Non-pigmented ciliary epithelial cell (primary cell): ENCODE data around the gene NR3C2.

Experiments used
- DNase-seq: peaks from one replicate; pipeline ENCODE4 v3.0.0-alpha.2; 2010; ENCODE audit warnings: low read depth

NR3C2 gene

GRCh38 chr4:148434075-148434773 lies 8.0 kb downstream of the NR3C2 start:
- DNase-seq, result no peak

DNA sequence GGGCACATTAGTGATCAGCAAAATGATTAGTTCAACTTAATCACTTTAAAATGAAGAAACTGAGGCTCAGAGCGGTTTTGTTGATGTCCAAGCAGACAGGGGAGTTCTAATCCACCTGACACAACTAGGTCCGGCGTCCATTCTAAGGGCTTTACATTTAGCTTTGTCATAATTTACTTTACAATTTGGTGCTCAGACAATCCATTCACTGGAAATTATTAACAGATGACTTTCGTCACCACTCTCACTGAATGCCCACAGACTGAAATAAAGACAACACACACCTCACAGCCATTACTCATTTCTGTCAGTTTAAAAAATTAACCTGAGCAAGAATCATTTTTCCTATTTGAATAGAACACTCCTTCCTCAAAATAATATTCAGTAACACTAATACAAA lies 10.8 kb downstream of the NR3C2 start:
- no peak for DNase-seq

- no peak for DNase-seq
These were observed 11.4 kb downstream of the NR3C2 start for GRCh38 chr4:148430854-148431253.

- DNase-seq, result no peak
These were observed 13.0 kb downstream of the NR3C2 start for GRCh38 chr4:148429206-148429605.

GRCh38 chr4:148426643-148427042 lies 15.6 kb downstream of the NR3C2 start:
- no peak for DNase-seq

GRCh38 chr4:148425327-148426110 lies 16.7 kb downstream of the NR3C2 start:
- no peak for DNase-seq

GRCh38 chr4:148420397-148420796 lies 21.8 kb downstream of the NR3C2 start:
- no peak for DNase-seq

- DNase-seq, result peak; percentile 1
These were observed 26.7 kb downstream of the NR3C2 start for GRCh38 chr4:148415500-148415899.

DNA sequence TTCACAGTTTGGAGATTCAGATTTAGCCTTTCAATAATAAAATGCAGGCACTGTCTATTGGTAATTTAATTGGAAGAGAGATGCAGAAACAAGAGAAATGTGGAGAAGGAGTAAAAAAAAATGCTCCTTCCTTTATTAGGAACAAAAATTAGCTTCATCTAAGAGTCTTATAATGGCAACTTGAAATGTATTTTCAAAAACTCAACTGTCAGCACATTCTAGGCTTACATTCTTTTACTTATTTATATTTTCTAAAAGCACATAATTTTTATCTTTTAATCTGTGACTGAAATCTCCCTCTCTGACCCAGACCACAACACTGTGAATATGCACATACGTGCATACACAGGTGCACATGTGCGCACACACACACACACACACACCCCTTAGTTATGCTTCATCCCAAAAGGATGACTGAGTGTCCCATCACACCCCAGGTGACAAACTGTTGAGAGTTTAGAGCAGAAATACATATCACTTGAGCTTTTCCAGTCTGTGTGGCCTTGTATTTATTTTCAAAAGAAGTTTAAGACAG lies 29.7 kb downstream of the NR3C2 start:
- no peak for DNase-seq

GRCh38 chr4:148405161-148405893 lies 36.9 kb downstream of the NR3C2 start:
- no peak for DNase-seq

- DNase-seq, result no peak
These were observed 43.2 kb downstream of the NR3C2 start for GRCh38 chr4:148398988-148399387.

DNA sequence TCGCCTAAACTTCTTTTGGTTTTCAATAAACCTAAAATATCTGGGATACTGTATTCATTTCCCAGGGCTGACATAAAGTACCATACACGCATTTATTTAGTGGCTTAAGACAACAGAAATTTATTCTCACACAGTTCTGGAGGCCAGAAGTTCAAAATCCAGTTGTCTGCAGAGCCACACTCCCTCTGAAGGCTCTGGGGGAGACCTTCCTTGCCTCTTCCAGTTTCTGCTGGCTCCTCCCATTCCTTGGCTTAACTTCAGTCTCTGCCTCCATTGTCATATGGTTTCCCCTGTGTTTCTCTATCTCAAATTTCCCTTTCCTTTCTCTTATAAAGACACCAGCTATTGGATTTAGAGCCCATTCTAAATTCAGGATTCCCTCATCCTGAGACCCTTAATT lies 44.4 kb downstream of the NR3C2 start:
- DNase-seq, result no peak

- no peak for DNase-seq
These were observed 45.1 kb downstream of the NR3C2 start for GRCh38 chr4:148396986-148397673.

DNA sequence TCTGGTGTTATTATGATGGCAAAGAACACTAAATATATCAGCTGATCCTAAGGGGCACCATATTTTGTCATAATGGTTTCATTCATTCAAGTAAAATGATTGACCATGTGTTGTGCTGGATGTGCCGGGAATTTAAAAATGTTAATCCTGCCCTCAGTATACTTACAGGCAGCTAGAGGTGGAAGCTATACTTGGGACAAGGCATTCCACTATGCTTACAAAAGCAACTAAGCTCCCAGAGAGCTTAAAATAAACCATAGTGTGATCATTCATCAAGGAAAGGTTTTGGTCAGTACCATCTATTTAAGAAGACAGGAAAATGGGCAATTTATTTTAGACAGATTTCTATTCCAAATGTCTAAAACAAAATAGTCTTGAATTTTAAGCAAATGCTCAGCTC lies 46.4 kb downstream of the NR3C2 start:
- DNase-seq, result no peak

DNA sequence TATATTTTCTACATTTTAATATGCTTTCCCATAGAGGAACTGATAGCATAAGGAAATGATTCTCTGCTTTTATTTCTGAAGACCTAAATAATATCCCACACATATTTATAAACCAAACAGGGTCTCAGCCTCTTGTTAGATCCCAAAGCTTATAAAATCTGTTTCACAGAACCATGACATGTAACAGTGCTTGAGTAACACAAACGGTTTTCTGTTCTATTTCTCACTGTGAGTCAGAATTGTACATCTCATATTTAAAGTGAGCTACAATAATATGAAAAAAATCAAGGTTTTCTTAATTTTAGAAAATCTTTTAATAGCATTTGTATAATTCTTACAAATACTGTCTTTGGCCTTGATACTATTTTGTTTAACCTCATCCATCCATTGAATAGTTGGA lies 51.2 kb downstream of the NR3C2 start:
- no peak for DNase-seq

DNA sequence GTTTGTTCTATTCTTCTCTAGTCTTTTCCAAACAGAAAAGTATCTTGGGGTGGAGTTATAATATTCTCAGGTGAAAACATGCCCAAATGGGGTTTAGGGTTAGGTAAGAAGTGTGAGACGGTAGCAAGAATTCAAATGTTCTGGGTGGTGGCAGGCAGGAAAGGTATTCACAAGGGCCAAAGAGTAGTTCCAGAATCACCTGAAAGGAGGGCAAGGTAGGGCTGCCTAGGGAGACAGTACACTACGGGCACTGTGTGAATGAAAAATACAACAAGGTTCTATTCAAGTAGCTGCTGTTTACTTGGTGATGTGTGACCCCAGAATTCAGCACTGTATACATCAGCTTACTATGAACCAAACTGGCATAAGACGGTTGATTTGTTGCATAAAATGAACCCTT lies 51.9 kb downstream of the NR3C2 start:
- DNase-seq, result no peak

DNA sequence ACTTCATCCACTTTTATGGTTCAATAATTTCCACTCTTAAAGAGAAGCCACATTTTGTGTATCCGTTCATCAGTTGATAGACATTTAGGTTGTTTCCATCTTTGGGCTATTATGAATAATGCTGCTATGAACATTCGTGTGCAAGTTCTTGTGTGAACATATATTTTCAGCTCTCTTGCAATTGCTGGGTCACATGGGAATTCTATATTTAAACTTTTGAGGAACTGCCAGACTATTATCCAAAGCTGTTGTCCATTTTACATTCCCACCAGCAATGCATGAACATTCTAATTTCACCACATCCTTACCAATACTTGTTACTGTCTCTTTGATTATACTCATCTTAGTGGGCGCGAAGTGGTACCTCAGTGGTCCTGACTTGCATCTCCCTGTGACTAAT lies 61.9 kb downstream of the NR3C2 start:
- DNase-seq, result no peak

GRCh38 chr4:148376151-148376550 lies 66.1 kb downstream of the NR3C2 start:
- peak; percentile 40 for DNase-seq

- no peak for DNase-seq
These were observed 66.6 kb downstream of the NR3C2 start for GRCh38 chr4:148375584-148375983.

DNA sequence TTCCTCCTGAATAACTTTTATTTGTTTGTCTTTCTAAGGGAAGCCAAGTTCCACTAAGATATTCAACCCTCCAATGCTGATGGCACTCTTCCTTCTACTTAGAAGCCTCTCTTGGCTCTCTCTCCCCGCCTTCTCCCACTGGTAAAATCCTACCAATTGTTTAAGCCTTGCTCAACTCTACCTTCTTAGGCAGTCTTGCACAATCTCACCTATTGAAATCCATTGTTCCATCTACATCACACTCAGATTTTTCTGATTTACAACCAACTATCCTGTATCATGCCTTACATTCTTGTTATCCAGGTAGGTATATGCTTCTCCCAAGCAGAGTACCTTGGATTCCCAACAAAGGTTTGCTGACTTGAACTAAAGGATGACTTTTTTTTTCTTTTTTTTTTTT lies 69.1 kb downstream of the NR3C2 start:
- no peak for DNase-seq

DNA sequence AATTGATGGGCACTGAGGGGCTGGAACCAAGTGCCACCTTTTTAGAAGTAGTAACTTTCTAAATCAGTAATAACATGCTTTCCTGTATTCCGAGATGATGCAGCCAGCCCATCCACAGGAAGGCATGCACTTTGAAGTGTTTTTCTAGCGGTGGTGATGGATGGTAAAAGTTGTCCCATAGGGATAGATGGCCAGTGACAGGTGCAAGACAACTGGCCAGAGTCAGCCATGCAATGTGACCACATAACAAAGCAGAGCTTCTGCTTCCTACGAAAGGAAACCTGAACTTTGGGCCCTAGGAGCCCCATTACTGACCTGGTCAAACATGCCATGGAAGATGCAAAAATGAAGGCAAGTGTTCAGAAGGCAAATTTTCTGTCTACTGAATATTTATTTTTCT lies 72.3 kb downstream of the NR3C2 start:
- DNase-seq, result no peak

- DNase-seq, result no peak
These were observed 74.5 kb downstream of the NR3C2 start for GRCh38 chr4:148367756-148368155.
